Stimulated activated CD8-positive, alpha-beta memory T cell treated with anti-CD3 and anti-CD28 coated beads, Interleukin-7, amount 100 ng/mL, for 48 hours (primary cell): Measurements from ENCODE around the gene ATR.

Source experiments
- DNase-seq, 2 donors: peaks; one replicate each; pipeline ENCODE4 v3.0.0-alpha.2; 2020; ENCODE audit warnings: low read depth in 1 of 2; ENCODE audit errors: extremely low read depth in 1 of 2

Gene ATR

GRCh38 chr3:142530296-142530695 is 48.2 kb downstream of the ATR start:
- no peak for DNase-seq

GRCh38 chr3:142523921-142524566 is 54.5 kb downstream of the ATR start:
- DNase-seq = no peak

- DNase-seq = no peak
Observed at GRCh38 chr3:142509079-142509478, 69.5 kb downstream of the ATR start.

- no peak for DNase-seq
Observed at GRCh38 chr3:142507241-142507640, 71.3 kb downstream of the ATR start.

- no peak for DNase-seq
Observed at GRCh38 chr3:142502187-142502985, 76.1 kb downstream of the ATR start.

- DNase-seq = no peak
Observed at GRCh38 chr3:142501004-142501926, 77.3 kb downstream of the ATR start.

GRCh38 chr3:142500211-142500610 is 78.3 kb downstream of the ATR start:
- DNase-seq = no peak

- DNase-seq = no peak
Observed at GRCh38 chr3:142498397-142499180, 79.9 kb downstream of the ATR start.

GRCh38 chr3:142497729-142498128 is 80.8 kb downstream of the ATR start:
- no peak for DNase-seq

- DNase-seq = no peak
Observed at GRCh38 chr3:142495103-142495502, 83.4 kb downstream of the ATR start.

GRCh38 chr3:142492184-142492583 is 86.3 kb downstream of the ATR start:
- no peak for DNase-seq

- no peak for DNase-seq
Observed at GRCh38 chr3:142489572-142490323, 88.8 kb downstream of the ATR start.

GRCh38 chr3:142484912-142485435 is 93.6 kb downstream of the ATR start:
- no peak for DNase-seq

GRCh38 chr3:142481196-142481595 is 97.3 kb downstream of the ATR start:
- DNase-seq = no peak

GRCh38 chr3:142470826-142471225 is 107.7 kb downstream of the ATR start:
- DNase-seq = no peak

- no peak for DNase-seq
Observed at GRCh38 chr3:142468456-142468855, 110.1 kb downstream of the ATR start.

- no peak for DNase-seq
Observed at GRCh38 chr3:142467768-142468167, 110.8 kb downstream of the ATR start.

GRCh38 chr3:142460689-142461088 is 117.8 kb downstream of the ATR start:
- DNase-seq = no peak

GRCh38 chr3:142459929-142460328 is 118.6 kb downstream of the ATR start:
- no peak for DNase-seq

GRCh38 chr3:142459096-142459495 is 119.4 kb downstream of the ATR start:
- DNase-seq = no peak
